Activated gamma-delta T cell (primary cell): Measurements from ENCODE around the gene TRAPPC2.
"Not testable (repeated sequence)": the region's sequence is repeated elsewhere in the genome, so short reads cannot be mapped to it uniquely, and the experiment has no call there.

Source experiments
- DNase-seq: peaks from one replicate; lab custom pipeline; 2025; lab: John Stamatoyannopoulos, UW

Gene TRAPPC2

DNA sequence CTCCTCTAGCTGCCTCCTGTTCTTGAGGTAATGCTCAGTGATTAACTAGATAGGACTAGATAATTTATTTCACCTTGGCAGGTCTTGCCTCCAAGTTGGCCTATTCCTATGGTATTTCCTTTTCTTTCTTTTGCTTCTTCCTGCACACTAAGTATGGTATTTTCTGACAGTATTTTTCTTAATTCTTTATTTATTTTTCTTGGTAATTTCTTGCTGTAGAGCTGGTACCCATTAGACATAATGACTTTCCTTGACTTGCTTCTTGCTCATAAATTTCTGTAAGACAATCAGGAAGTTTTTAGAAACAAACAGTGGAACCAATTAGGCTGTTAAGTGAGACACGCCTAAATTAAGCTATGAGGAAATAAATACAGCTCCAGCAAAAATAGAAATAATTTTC, 36.0 kb downstream of the TRAPPC2 start:
- DNase-seq, result no peak

DNA sequence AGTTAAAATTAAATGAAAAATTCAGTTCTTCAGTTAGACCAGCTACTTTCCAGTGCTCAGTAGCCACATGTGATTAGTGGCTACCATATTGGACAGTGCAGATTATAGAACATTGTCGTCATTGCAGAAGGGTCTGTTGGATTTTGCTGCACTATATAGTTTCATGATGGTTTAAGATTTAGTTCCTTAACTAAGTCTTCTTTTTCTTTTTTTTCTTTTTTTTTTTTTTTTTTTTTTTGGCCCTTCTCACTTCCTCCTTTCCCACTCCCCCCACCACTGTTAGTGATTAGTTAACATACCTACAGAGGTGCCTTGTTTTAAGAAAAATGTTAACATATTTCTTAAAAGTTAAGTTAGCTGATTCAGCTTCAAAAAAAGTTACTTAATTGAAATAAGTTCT, 36.4 kb downstream of the TRAPPC2 start:
- no peak for DNase-seq

DNA sequence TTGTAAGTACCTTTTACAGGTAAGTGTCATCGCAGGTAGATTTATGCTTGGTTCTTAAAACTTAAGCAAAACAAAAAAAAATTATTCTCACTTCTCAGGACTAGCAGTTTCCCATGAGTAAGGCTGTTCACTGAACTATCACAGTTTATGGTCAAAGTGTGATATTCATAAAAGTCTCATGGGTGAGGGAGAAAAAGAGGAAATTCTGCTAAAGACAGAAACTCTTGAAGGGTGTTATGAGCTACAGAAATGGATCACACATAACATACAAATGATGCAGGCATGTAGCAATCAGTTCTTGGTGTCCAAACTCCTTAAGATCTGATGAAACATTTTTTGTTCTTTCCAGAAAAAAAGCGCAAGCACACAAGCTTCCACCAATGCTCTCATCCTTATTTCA, 37.0 kb downstream of the TRAPPC2 start:
- no peak for DNase-seq

DNA sequence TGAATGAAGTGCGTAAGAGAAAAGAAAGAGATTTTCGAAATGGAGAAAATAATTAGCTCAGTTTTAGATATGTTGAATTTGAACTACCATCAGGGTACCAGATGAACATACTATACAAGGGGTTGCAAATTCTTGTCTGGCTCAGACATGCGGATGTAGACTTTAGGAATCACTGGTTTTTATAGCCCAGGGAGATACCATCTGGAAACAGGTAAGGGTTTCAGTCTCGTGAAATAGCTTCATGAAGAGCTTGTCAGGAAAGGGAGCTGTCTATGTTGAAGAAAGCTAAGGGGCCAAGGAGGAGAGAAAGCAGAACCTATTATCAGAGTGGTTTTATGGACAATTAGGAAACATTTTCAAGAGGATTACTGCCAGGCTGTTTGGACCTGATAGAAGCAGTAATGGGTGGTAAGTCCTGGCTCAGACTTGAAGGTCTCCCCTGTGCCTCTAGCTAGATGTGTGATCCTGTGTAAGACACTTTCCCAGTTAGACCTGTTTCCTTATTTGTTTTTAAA, 38.8 kb downstream of the TRAPPC2 start:
- DNase-seq, result no peak

DNA sequence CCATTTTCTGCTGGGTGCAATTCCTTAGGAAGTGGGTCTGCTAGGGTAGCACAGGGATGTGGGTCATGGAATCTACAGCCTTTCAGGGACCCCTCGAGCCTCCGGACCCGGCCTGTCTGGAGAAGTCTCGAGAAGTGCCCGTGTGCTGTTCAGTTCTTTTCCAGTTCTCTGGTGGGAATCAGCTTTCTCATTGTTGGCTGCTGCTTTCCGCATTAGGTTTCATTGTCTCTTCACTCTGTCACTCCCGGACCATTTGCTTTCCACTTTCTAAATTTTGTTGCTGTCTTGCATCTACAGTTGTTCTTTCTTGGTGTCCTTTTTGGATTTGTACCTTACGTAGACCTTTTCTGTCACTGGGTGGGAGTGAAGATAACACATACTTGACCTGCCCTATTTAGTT, 39.4 kb downstream of the TRAPPC2 start:
- DNase-seq, result no peak

DNA sequence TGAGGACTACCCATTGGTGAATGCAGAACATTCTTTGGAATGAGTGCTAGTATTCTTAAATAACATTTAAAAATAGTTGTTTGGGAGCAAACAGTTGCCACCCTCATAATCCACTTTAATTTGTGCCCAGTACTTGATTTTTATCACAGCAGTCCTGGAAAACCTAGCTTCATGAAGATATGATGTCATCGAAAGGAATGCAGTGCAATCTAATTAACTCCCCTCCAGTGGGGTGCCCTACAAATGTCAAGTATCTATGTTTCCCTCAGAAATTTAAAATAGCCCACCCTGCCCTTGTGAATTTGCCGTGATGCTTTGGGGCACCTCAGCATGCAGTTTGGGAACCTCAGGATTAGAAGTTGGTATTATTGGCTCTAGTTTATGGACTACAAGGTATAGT, 40.1 kb downstream of the TRAPPC2 start:
- DNase-seq, result no peak

DNA sequence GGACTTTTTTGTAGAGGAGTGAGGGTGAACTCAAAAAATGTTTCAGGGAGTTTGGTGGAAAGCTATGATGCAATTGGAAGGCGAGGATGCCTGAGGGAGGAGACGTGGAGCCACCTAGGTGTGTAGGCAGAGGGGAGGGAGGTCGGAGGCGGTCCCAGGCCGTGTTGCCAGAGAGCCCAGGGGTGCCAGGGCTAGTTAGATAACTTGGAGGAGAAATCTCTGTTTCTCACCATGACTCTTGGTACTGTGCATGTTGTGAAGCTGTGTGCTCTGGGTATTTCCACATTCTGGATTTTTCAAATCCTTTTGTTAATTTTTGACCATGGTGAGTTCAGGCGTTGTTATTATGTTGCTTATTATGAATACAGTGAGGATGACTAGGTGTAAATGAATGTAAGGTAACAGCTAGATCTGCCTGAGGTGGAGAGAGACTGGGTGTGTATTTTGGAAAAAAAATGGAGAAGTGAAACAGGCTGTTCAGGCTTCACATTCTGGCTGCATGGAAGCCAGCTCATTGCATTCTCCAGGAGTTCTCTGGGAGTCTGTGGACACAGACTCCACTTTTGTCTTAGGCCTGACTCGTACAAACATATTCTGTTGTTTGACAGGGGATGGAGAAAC, 41.0 kb downstream of the TRAPPC2 start:
- no peak for DNase-seq

DNA sequence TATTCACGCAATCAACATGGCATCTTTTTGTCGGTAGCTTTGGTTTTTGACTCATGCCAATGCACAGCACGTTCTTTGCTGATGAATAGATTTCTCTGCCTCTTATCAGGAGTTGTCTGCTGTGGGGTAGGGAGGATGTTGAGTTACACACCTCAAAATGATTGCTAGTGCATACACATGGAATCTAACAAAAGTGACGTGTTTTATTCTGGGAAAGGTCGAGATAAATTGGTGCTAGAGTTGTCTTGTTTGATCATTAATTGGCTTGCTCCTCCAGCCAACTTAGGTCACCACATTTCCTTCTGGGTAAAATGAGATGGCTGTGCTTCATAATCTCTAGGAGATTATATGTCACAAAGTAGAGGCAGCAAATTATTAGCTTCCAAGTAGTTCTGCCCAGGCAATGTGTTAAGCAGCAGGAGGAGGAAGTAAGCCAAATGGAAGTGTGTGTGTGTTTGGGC, 41.6 kb downstream of the TRAPPC2 start:
- DNase-seq, result no peak

DNA sequence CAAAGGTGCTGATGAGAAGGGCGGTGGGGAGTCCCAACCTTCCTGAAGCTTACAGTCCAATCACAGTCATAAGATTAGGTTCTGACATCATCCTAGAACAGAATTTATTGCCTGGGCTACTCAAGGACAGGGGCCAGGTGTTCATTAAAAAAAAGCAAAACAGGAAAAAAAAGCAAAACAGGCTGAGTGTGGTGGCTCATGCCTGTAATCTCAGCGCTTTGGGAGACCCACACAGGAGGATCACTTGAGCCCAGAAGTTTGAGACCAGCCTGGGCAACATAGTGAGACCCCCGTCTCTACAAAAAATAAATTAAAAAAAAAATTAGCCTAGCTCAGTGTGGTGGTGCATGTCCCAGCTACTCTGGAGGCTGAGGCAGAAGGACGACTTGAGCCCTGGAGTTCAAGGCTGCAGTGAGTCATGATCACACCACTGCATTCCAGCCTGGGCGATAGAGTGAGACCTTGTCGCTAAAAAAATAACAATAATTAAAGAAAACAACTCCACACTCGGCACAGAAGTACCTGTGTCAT, 42.5 kb downstream of the TRAPPC2 start:
- DNase-seq, result no peak

DNA sequence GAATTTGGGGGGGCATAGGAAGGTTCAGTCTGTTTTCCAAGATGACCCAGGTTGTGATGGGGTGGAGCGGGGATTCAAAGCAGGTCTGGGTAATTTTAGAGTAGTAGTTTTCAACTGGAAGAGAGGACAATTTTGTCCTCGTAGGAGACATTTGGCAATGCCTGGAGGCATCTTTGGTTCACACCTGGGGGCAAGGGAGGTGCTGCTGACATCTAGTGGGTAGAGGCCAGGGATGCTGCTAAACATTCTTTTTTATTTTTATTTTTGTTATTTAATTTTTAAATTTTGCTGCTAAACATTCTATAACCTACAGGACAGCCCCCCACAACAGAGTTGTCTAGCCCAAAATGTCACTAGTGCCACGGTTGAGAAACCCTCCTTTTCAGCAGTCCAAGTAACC, 43.6 kb downstream of the TRAPPC2 start:
- DNase-seq, result no peak

DNA sequence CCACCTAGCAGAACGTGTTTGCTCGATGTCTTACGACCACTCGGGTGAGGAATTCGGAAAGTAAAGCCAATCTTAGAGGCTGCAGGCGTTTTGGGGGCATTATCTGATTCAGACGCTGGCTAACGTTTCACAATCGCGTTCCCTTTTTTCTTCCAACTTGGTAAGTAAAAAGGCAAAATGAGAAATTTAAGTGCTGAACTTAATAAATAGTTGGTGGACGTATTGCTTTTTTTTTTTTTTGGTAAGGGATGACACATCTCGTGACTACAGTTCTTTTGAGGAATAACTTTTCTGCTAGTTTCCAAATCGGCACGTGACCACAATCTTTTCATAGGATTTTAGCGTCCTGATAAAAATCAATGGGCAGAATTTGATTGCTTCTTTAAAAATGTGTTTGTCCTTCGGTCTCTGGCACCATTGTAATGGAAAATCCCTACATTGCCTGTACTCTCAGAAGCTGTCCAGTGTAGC, 44.6 kb downstream of the TRAPPC2 start:
- DNase-seq, result no peak

DNA sequence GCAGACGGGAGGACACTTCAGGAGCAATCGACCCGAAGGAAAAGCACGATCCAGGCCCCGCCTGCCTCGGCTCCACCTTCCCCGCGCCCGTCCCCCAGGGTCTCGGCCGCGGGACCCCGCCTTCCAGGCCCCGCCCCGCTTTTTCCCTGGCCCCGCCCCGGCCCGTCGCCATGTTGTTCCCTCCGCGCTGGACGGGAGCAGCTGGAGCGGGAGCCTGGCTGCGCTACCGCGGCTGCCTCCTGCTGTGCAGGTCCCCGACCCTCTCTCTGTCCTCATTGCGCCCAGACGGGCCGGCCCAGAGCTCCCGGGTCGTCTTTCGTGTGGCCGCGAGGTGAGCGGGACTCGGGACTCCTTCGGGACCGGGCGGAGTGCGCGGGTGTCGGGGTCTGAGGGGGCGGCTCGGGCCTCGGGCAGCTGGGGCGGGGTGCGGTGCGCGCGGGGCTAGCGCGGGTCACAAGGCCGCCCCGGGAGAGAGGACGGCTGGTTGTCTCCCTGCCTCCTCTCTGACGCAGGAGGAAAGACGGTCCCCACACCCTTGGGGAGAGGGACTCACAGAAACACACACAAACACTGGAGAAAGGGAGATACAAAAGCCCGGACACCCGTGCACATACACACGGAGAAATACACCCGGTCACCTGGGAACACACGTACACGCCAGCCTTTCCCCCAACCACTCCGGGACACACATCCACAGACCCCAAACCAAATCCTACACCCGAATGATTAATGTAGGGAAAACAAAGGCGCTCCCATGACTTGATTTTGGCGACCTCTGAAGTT, 45.3 kb downstream of the TRAPPC2 start, which contains the start of gene RAB9A:
RAB9A (plus strand) TSS at position 171 of the 783 bp plus-strand sequence. CDS start 19,619 bp downstream, outside the sequence.
- peak; percentile 65 for DNase-seq

DNA sequence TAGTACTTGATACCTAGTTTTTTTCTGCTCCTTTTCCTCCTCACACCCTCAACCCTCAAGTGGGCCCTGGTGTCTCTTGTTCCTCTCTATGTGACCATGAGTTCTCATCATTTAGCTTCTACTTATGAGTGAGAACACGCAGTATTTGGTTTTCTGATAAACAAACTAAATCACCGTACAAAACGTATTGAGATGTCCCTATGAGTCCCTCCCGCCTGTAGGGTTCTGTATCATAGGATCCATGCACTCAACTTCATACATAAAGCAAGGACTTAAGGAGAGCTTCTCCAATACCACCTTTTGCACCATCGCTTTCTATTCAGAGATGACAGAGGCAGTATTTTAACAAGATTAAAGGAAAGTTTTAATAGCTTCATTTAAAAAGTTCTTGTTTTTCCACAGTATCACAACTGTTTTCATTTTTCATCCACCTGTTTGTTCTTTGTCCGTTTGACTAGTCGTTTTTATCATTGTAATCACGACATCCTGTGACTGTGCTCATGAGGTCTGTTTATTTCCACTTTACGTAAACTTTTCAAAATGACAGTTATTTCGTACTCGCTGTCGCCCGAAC, 45.9 kb downstream of the TRAPPC2 start:
- DNase-seq, result no peak

DNA sequence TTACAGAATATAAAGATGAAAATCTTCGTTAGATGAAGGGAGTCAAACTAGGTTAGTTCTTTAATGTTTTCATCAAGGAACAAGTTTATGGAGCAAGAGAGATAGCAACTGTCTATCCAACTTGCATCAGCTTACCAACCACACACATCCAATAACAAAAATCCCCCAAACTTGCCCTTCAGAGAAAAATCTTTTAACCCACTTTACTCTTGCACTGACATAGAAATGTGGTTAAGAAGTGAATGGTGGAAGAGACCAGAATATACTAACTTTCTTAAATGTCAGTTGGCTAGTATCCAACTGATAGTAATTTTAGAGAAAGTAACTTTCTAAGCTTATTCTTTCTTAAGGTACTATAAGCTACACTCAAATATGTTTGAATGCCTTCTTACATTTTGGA, 47.2 kb downstream of the TRAPPC2 start:
- DNase-seq, result no peak

DNA sequence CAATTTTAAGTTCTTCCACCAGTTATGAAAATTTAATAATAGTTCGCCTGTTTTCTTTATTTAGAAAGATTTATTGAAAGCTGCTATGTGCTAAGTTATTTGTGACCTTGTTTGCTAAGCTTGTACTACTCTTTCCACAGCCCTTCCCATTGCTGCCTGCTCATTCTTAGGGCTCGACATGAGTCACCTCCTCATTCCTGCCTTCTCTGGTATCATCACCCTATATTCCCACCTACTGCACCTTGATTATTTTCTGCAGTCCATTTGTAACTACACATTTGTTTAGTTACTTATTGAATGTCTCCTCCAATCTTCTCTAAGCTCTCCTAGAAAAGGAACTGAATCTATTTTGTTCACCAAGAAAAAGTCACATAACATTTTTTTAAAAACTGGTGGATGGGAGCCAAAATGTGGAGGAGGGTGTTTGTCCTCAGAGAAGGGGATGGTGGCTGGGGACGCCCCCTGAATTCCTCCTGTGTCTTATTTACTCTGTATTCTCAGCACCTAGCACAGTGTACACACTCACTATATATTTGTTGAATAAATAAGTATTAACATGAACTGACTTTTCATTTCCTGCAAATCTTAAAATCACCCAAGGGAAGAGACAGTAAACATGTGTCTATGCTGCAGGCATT, 49.2 kb downstream of the TRAPPC2 start:
- DNase-seq, result no peak

DNA sequence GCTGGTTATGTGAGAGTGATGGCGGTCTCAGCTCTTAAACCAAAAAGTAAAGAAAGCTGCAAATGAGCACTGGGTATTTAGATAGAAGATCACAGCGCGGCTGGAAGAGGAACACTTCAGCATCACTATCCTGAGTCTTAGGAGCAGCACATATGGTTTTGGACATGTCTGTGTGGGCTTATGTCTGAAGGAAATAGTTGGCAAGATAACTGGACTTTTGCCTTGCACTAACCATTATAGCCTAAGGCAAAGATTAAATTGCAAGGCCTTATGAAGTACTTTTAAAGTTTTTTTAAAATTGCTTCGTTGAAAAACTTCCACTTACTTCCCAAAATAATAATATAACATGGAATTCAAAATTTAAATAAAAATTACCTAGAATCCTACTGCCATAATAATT, 50.1 kb downstream of the TRAPPC2 start:
- DNase-seq, result no peak

DNA sequence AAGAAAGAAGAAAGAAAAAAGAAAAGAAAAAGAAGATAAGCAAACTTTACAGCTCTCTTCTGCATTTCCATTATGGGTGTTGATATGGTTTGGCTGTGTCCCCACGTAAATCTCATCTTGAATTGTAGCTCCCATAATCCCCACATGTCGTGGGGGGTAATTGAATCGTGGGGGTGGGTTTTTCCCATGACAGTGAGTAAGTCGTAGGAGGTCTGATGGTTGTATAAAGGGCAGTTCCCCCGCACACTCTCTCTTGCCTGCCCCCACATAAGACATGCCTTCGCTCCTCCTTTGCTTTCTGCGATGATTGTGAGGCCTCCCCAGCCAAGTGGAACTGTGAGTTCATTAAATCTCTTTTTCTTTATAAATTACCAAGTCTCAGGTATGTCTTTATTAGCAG, 52.8 kb downstream of the TRAPPC2 start:
- no peak for DNase-seq

DNA sequence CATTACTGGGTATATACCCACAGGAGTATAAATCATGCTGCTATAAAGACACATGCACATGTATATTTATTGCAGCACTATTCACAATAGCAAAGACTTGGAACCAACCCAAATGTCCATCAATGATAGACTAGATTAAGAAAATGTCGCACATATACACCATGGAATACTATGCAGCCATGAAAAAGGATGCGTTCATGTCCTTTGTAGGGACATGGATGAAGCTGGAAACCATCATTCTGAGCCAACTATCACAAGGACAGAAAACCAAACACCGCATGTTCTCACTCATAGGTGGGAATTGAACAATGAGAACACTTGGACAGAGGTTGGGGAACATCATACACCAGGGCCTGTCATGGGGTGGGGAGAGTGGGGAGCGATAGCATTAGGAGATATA, 54.7 kb downstream of the TRAPPC2 start:
- not testable (repeated sequence) for DNase-seq

DNA sequence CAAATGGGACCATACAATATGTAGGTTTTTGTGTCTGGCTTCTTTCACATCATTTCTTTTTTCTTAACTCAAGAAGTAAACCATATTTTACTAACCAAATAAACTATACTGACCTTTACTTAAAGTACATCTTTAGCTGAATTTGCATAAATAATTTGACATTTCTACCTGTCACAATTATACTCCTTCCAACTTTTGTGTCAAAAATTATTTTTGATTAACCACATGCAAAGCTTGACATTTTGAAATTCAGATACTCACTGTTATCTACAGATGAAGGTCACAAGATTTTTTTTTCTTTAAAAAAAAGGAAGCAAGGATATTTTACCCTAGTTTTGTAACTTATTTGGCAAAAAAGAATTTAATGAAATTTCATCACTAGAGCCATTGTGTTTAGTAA, 57.5 kb downstream of the TRAPPC2 start:
- no peak for DNase-seq

DNA sequence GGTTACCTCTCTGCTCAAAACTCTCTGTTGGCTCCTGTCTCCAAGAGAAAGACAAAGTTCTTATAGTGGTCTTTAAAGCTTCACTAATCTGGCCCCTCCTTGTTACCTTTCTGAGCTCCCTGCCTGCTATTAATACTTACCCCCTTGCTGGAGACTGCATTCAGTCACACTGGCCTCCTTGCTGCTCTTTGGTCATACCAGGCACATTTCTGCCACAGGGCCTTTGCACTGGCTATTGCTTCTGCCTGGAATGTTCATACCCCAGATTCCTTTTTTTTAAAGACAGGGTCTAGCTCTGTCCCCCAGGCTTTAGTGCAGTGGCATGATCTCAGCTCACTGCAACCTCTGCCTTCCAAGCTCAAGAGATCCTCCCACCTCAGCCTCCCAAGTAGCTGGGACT, 61.4 kb downstream of the TRAPPC2 start:
- DNase-seq, result no peak

DNA sequence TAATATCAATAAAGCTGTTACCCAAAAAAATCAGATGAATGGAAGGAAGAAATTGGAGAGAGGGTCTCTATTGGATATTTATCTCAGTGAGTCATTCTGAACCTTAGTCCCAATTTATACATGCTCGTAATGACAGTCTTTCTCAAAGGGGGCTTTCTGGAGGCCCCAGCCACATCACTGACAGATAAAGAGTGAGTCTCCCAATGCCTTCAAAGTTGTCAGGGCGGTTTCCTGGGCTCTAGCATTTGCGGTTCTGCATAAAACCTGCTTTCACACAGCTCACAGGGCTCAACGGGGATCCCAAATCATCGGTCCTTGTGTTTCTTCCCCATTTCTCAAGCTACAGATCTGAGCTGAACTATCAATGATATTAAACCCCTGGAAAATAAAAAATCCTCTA, 64.2 kb downstream of the TRAPPC2 start:
- no peak for DNase-seq

DNA sequence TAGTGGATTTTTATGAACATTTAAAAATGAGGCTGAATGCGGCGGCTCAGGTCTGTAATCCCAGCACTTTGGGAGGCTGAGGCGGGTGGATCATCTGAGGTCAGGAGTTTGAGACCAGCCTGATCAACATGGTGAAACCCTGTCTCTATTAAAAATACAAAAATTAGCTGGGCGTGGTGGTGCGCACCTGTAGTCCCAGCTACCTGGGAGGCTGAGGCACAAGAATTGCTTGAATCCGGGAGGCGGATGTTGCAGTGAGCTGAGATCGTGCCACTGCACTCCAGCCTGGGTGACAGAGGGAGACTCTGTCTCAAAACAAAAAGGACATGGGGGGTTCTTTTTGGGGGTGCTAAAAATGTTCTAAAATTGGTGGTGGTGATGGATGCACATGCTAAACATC, 64.7 kb downstream of the TRAPPC2 start:
- DNase-seq, result not testable (repeated sequence)
